ENCODE measurements around the gene CNPY4.
"Not testable (repeated sequence)": the region's sequence is repeated elsewhere in the genome, so short reads cannot be mapped to it uniquely, and the experiment has no call there.

CNPY4 gene

GRCh38 chr7:100119970-100120732 lies 717 bp downstream of the CNPY4 start:
- peak; percentile 79 for DNase-seq (ENCODE audit: low spot score)

GRCh38 chr7:100120733-100121036 lies 1.3 kb downstream of the CNPY4 start:
- DNase-seq (ENCODE audit: low spot score), result no peak

- no peak for DNase-seq (ENCODE audit: low spot score)
These were observed 2.6 kb downstream of the CNPY4 start for GRCh38 chr7:100122067-100122466.

GRCh38 chr7:100122568-100122967 lies 3.1 kb downstream of the CNPY4 start:
- DNase-seq (ENCODE audit: low spot score), result no peak

GRCh38 chr7:100124301-100125230 lies 5.1 kb downstream of the CNPY4 start:
- no peak for DNase-seq (ENCODE audit: low spot score)

- DNase-seq (ENCODE audit: low spot score), result no peak
These were observed 7.0 kb downstream of the CNPY4 start for GRCh38 chr7:100126239-100126930.

GRCh38 chr7:100126931-100127865 lies 7.8 kb downstream of the CNPY4 start, which contains the start of gene MBLAC1:
MBLAC1 (plus strand) TSS chr7:100126967; CDS start chr7:100127396, 429 bp downstream.
- DNase-seq (ENCODE audit: low spot score), result peak; percentile 94

- peak; percentile 16 for DNase-seq (ENCODE audit: low spot score)
These were observed 8.6 kb downstream of the CNPY4 start for GRCh38 chr7:100127866-100128636.

GRCh38 chr7:100128637-100128963 lies 9.2 kb downstream of the CNPY4 start:
- DNase-seq (ENCODE audit: low spot score), result no peak

GRCh38 chr7:100130220-100130607 lies 10.8 kb downstream of the CNPY4 start:
- DNase-seq (ENCODE audit: low spot score), result not testable (repeated sequence)

GRCh38 chr7:100130608-100131453 lies 11.4 kb downstream of the CNPY4 start:
- peak; percentile 81 for DNase-seq (ENCODE audit: low spot score)

- no peak for DNase-seq (ENCODE audit: low spot score)
These were observed 12.7 kb downstream of the CNPY4 start for GRCh38 chr7:100132126-100132525.

- DNase-seq (ENCODE audit: low spot score), result peak; percentile 69
These were observed 13.3 kb downstream of the CNPY4 start for GRCh38 chr7:100132697-100133151.

GRCh38 chr7:100137851-100138760 lies 18.7 kb downstream of the CNPY4 start:
- DNase-seq (ENCODE audit: low spot score), result no peak

- no peak for DNase-seq (ENCODE audit: low spot score)
These were observed 22.1 kb downstream of the CNPY4 start for GRCh38 chr7:100141555-100141949.

- no peak for DNase-seq (ENCODE audit: low spot score)
These were observed 23.0 kb downstream of the CNPY4 start for GRCh38 chr7:100142461-100142860.

- not testable (repeated sequence) for DNase-seq (ENCODE audit: low spot score)
These were observed 26.9 kb downstream of the CNPY4 start for GRCh38 chr7:100146350-100146749.

GRCh38 chr7:100147278-100147677 lies 27.8 kb downstream of the CNPY4 start:
- no peak for DNase-seq (ENCODE audit: low spot score)

- no peak for DNase-seq (ENCODE audit: low spot score)
These were observed 28.8 kb downstream of the CNPY4 start for GRCh38 chr7:100148225-100148558.
